Liver (tissue), 9 donors: ENCODE data around the gene PTPRN2. TPM values are rescaled to one million over a fixed set of nuclear protein-coding genes. Genes with fewer than 3 reads are reported as not detected.

Experiments
- DNase-seq: peaks from one replicate; pipeline ENCODE4 v3.0.0-alpha.2; 2017; ENCODE audit warnings: low spot score
- H3K27ac ChIP-seq, 2 donors: one replicate each; pipeline ENCODE4 v1.7.0; 2013; ENCODE audit warnings: inconsistent platforms in 2 of 2, low read length in 2 of 2, control low read depth in 1 of 2, low read depth in 1 of 2, mild to moderate bottlenecking in 1 of 2
- H3K27me3 ChIP-seq, 4 donors: one replicate each; pipeline versions ENCODE4 v1.6.1 to v1.7.0; 2013; ENCODE audit warnings: low read length in 3 of 4, inconsistent platforms in 1 of 4, mild to moderate bottlenecking in 1 of 4, moderate library complexity in 1 of 4; ENCODE audit not compliant: control insufficient read depth in 4 of 4, insufficient read depth in 4 of 4
- H3K36me3 ChIP-seq, 4 donors: one replicate each; pipeline versions ENCODE4 v1.6.1 to v1.7.0; 2013; ENCODE audit warnings: low read length in 3 of 4, mild to moderate bottlenecking in 3 of 4, low read depth in 1 of 4, moderate library complexity in 1 of 4; ENCODE audit not compliant: control insufficient read depth in 4 of 4, insufficient read depth in 3 of 4
- H3K4me1 ChIP-seq, 4 donors: one replicate each; pipeline versions ENCODE4 v1.6.1 to v1.7.0; 2013; ENCODE audit warnings: low read length in 3 of 4, mild to moderate bottlenecking in 3 of 4, moderate library complexity in 1 of 4; ENCODE audit not compliant: control insufficient read depth in 4 of 4, insufficient read depth in 4 of 4
- H3K4me3 ChIP-seq, 3 donors: one replicate each; pipeline versions ENCODE4 v1.6.1 to v1.7.0; 2013; ENCODE audit warnings: low read length in 3 of 3, control low read depth in 1 of 3, low read depth in 1 of 3, mild to moderate bottlenecking in 1 of 3
- H3K9ac ChIP-seq, 2 donors: one replicate each; pipeline ENCODE4 v1.7.0; 2013; ENCODE audit warnings: low read length in 2 of 2, mild to moderate bottlenecking in 2 of 2, moderate library complexity in 2 of 2, control low read depth in 1 of 2, low read depth in 1 of 2
- H3K9me3 ChIP-seq, 4 donors: one replicate each; pipeline versions ENCODE4 v1.6.1 to v1.7.0; 2013; ENCODE audit warnings: low read length in 3 of 4; ENCODE audit not compliant: control insufficient read depth in 4 of 4
- ATF3 ChIP-seq: IDR thresholded peaks from 2 replicates; pipeline ENCODE4 v1.6.1; 2016; ENCODE audit warnings: antibody characterized with exemption
- CTCF ChIP-seq: fragments of 150-350 bp; IDR thresholded peaks from 2 replicates; pipeline ENCODE4 v1.5.1; 2017; ENCODE audit warnings: improper control_type of control experiment, low read depth, low read length; ENCODE audit not compliant: missing input control
- EGR1 ChIP-seq, 2 donors: IDR thresholded peaks; 2 replicates each; pipeline ENCODE4 v1.6.1; 2016 to 2018; ENCODE audit warnings: antibody characterized with exemption in 2 of 2, low read depth in 2 of 2
- FOXA1 ChIP-seq: IDR thresholded peaks from 2 replicates; pipeline ENCODE4 v1.6.1; 2016; ENCODE audit warnings: antibody characterized with exemption
- FOXA2 ChIP-seq: IDR thresholded peaks from 2 replicates; pipeline ENCODE4 v1.6.1; 2016; ENCODE audit warnings: antibody characterized with exemption
- GABPA ChIP-seq, 2 donors: IDR thresholded peaks in 1 of 2; conservative IDR thresholded peaks in 1 of 2; 2 replicates each; pipeline ENCODE4 v1.6.1; 2016; ENCODE audit warnings: antibody characterized with exemption in 2 of 2, mild to moderate bottlenecking in 1 of 2, moderate library complexity in 1 of 2
- HNF4A ChIP-seq, 2 donors: conservative IDR thresholded peaks; 2 replicates each; pipeline ENCODE4 v1.6.1; 2016; ENCODE audit warnings: antibody characterized with exemption in 2 of 2, mild to moderate bottlenecking in 2 of 2
- HNF4G ChIP-seq: IDR thresholded peaks from 2 replicates; pipeline ENCODE4 v1.6.1; 2016; ENCODE audit warnings: antibody characterized with exemption
- JUND ChIP-seq, 2 donors: IDR thresholded peaks; 2 replicates each; pipeline ENCODE4 v1.6.1; 2016; ENCODE audit warnings: antibody characterized with exemption in 2 of 2
- MAX ChIP-seq: IDR thresholded peaks from 2 replicates; pipeline ENCODE4 v1.6.1; 2016; ENCODE audit warnings: antibody characterized with exemption
- NR2F2 ChIP-seq: IDR thresholded peaks from 2 replicates; pipeline ENCODE4 v1.6.1; 2016; ENCODE audit warnings: antibody characterized with exemption
- RAD21 ChIP-seq, 2 donors: IDR thresholded peaks; 2 replicates each; pipeline ENCODE4 v1.6.1; 2016; ENCODE audit warnings: antibody characterized with exemption in 2 of 2, mild to moderate bottlenecking in 2 of 2
- REST ChIP-seq: IDR thresholded peaks from 2 replicates; pipeline ENCODE4 v1.6.1; 2016; ENCODE audit warnings: antibody characterized with exemption, mild to moderate bottlenecking
- RXRA ChIP-seq, 2 donors: IDR thresholded peaks; 2 replicates each; pipeline ENCODE4 v1.6.1; 2017 to 2018; ENCODE audit warnings: antibody characterized with exemption in 2 of 2, mild to moderate bottlenecking in 1 of 2
- SP1 ChIP-seq: IDR thresholded peaks from 2 replicates; pipeline ENCODE4 v1.6.1; 2018; ENCODE audit warnings: antibody characterized with exemption, mild to moderate bottlenecking
- TAF1 ChIP-seq: conservative IDR thresholded peaks from 2 replicates; pipeline ENCODE4 v1.6.1; 2016; ENCODE audit warnings: antibody characterized with exemption, mild to moderate bottlenecking
- YY1 ChIP-seq: IDR thresholded peaks from 2 replicates; pipeline ENCODE4 v1.6.1; 2016; ENCODE audit warnings: antibody characterized with exemption, mild to moderate bottlenecking
- ZBTB33 ChIP-seq: IDR thresholded peaks from 2 replicates; pipeline ENCODE4 v1.6.1; 2016; ENCODE audit warnings: antibody characterized with exemption
- WGBS: extraction: QIAGEN DNeasy Blood & Tissue Kit; methylation state at CpG from one replicate; pipeline ENCODE4 v1.1.7; 2013; 5-methylcytosine and 5-hydroxymethylcytosine counted together
- polyA plus RNA-seq, 2 donors: library from polyadenylated mRNA; stranded (reverse) in 1 of 2; unstranded in 1 of 2; fragments of 200-250 nt in 1 of 2; fragments of >200 nt in 1 of 2; fragmentation: Nextera tagmentation in 1 of 2; extraction: Ambion mirVana in 1 of 2; gene quantifications; one replicate each; pipeline versions ENCODE4 v1.2.1 to v1.2.3, GENCODE V29; 2013 to 2015
- total RNA-seq, 2 donors: library from RNA; depleted of rRNA; stranded (reverse); fragments of >200 nt; gene quantifications; one replicate each; pipeline ENCODE4 v1.2.3, GENCODE V29; 2014
- donor health status: healthy.
- donor health status: healthy.
- donor health status: healthy.
- donor health status: healthy.
- donor health status: healthy.

Gene PTPRN2
- total and polyA plus RNA-seq, 4 donors, result 0.75 to 1.9 (median 1.1) TPM

GRCh38 chr7:157805713-157806112 is 781.9 kb downstream of the PTPRN2 start:
- H3K27ac ChIP-seq, result no peak overlapping the region
- TF ChIP-seq REST (no peak), SP1 (no peak), JUND (IDR thresholded peaks at IDR 0.05) (no peak), FOXA1 (no peak), ATF3 (no peak), GABPA (IDR thresholded peaks at IDR 0.05 in 1 of 2, conservative IDR thresholded peaks at IDR 0.05 in 1 of 2) (no peak)
- H3K9ac ChIP-seq, result no peak overlapping the region
- no peak overlapping the region for H3K4me3 ChIP-seq
- no peaks in the 10 kb centered on the region for H3K4me1 ChIP-seq
- WGBS, result 76% methylated on average over 6 of the region's 6 CpGs
- peaks cover 0 to 5% (median under 1%) of the 10 kb centered on the region in 4 donors for H3K9me3 ChIP-seq
- no peaks in the 10 kb centered on the region for H3K36me3 ChIP-seq
- DNase-seq, result no peak
- no peaks in the 10 kb centered on the region for H3K27me3 ChIP-seq

GRCh38 chr7:157803906-157804305 is 783.7 kb downstream of the PTPRN2 start:
- Histone ChIP-seq H3K9ac (no peak overlapping the region), H3K9me3 (peaks cover 0 to 4% (median under 1%) of the 10 kb centered on the region in 4 donors), H3K4me3 (no peak overlapping the region), H3K4me1 (no peaks in the 10 kb centered on the region), H3K27me3 (no peaks in the 10 kb centered on the region), H3K36me3 (no peaks in the 10 kb centered on the region), H3K27ac (no peak overlapping the region)
- DNase-seq, result no peak
- TF ChIP-seq ATF3 (no peak), FOXA2 (no peak), NR2F2 (no peak), MAX (no peak), ZBTB33 (no peak), CTCF (no peak), REST (no peak), SP1 (no peak), FOXA1 (no peak), GABPA (IDR thresholded peaks at IDR 0.05 in 1 of 2, conservative IDR thresholded peaks at IDR 0.05 in 1 of 2) (no peak), HNF4A (conservative IDR thresholded peaks at IDR 0.05) (no peak), JUND (IDR thresholded peaks at IDR 0.05) (no peak), HNF4G (no peak), RXRA (IDR thresholded peaks at IDR 0.05) (no peak), TAF1 (no peak), EGR1 (IDR thresholded peaks at IDR 0.05; ENCODE audit: low read depth in 2 of 2) (no peak), RAD21 (IDR thresholded peaks at IDR 0.05) (no peak), YY1 (no peak)
- 93% methylated on average over 5 of the region's 5 CpGs for WGBS
